ENCODE results near the gene PTN.

- TF ChIP-seq POLR2AphosphoS5 (IDR thresholded peaks at IDR 0.05; ENCODE audit: low read depth, low read length) (no peak), POLR2A (IDR thresholded peaks at IDR 0.05; ENCODE audit: low read depth, low read length) (no peak), TAF1 (IDR thresholded peaks at IDR 0.05; ENCODE audit: borderline replicate concordance, low read depth, low read length) (no peak)
Observed at GRCh38 chr7:137276189-137276588, 67.3 kb downstream of the PTN start.

Data from GM12892 (cell line).